Activated CD8-positive, alpha-beta memory T cell treated with anti-CD3 and anti-CD28 coated beads for 4 hours (primary cell): ENCODE measurements around the gene FFAR2.

Source experiments
- DNase-seq, 2 donors: peaks; one replicate each; pipeline ENCODE4 v3.0.0-alpha.2; 2020; ENCODE audit warnings: low read depth in 2 of 2

Gene FFAR2

GRCh38 chr19:35425682-35426081, 22.4 kb upstream of the FFAR2 start:
- no peak for DNase-seq

- DNase-seq = no peak
These were observed 20.9 kb upstream of the FFAR2 start for GRCh38 chr19:35427187-35427586.

GRCh38 chr19:35429698-35430408, 18.2 kb upstream of the FFAR2 start:
- no peak for DNase-seq

GRCh38 chr19:35430409-35431144, 17.5 kb upstream of the FFAR2 start:
- DNase-seq = no peak

GRCh38 chr19:35431145-35431807, 16.8 kb upstream of the FFAR2 start:
- DNase-seq = no peak

- no peak for DNase-seq
These were observed 15.1 kb upstream of the FFAR2 start for GRCh38 chr19:35432911-35433310.

GRCh38 chr19:35433448-35433847, 14.6 kb upstream of the FFAR2 start:
- DNase-seq = no peak

GRCh38 chr19:35435896-35436295, 12.2 kb upstream of the FFAR2 start:
- no peak for DNase-seq

- peak in 1 of 2 donors; percentile 21 for DNase-seq
These were observed 11.3 kb upstream of the FFAR2 start for GRCh38 chr19:35436477-35437405.

GRCh38 chr19:35437406-35437951, 10.6 kb upstream of the FFAR2 start:
- no peak for DNase-seq

- DNase-seq = no peak
These were observed 10.0 kb upstream of the FFAR2 start for GRCh38 chr19:35438096-35438495.

- no peak for DNase-seq
These were observed 9.5 kb upstream of the FFAR2 start for GRCh38 chr19:35438527-35438926.

- no peak for DNase-seq
These were observed 8.1 kb upstream of the FFAR2 start for GRCh38 chr19:35439921-35440320.

GRCh38 chr19:35442091-35442490, 6.0 kb upstream of the FFAR2 start:
- DNase-seq = no peak

- no peak for DNase-seq
These were observed 3.3 kb upstream of the FFAR2 start for GRCh38 chr19:35444735-35445134.

- no peak for DNase-seq
These were observed 2.0 kb upstream of the FFAR2 start for GRCh38 chr19:35445826-35446593.

GRCh38 chr19:35449359-35450043, 1.4 kb downstream of the FFAR2 start:
- DNase-seq = no peak

GRCh38 chr19:35451338-35452096, 3.5 kb downstream of the FFAR2 start:
- no peak for DNase-seq

GRCh38 chr19:35454663-35455062, 6.6 kb downstream of the FFAR2 start:
- DNase-seq = no peak
